K562 (cell line): ENCODE results near the gene UBE2V1. TPM values are rescaled to one million over a fixed set of nuclear protein-coding genes. Genes with fewer than 3 reads are reported as not detected.

Experiments
- ATAC-seq: fragments of 200-7000 bp; cut with Tn5 transposase; 3 replicates; pipeline ENCODE4 v1.9.1; 2020; ENCODE audit warnings: moderate library complexity
- BruUV-seq: library from RNA; stranded (reverse); fragments of 400-500 nt; replicated peaks from 2 replicates; lab custom pipeline; 2021; lab: Mats Ljungman, UMichigan
- CTCF ChIA-PET: fragments of 300-600 bp; formaldehyde crosslinking; extraction: SDS; loops from one replicate; lab custom pipeline; 2021; ENCODE audit warnings: low intra/inter-chr PET ratio; lab: Yijun Ruan, JAX
- POLR2A ChIA-PET: fragments of 300-600, 350-650 bp; sonication (Branson Sonifier 250); formaldehyde crosslinking; extraction: SDS; loops from one replicate; lab custom pipeline; 2021; ENCODE audit warnings: antibody characterized with exemption, inconsistent platforms; lab: Yijun Ruan, JAX
- DNase-seq, 4 experiments: peaks; one replicate each; pipeline versions ENCODE4 v3.0.0 to v3.0.0-alpha.2; 2011 to 2018; ENCODE audit warnings: low spot score in 3 of 4, mixed read lengths in 3 of 4; ENCODE audit errors: extremely low read depth in 1 of 4
- FAIRE-seq: peaks from 2 replicates; lab custom pipeline; 2011; peaks lifted over from hg19 to GRCh38; lab: Jason Lieb, UNC
- H2AFZ ChIP-seq: 2 replicates; pipeline ENCODE4 v1.6.0; 2011; ENCODE audit warnings: low read depth, low read length, control low read depth, inconsistent platforms
- H3K27ac ChIP-seq: fragments of 200-600 bp; 3 replicates; pipeline ENCODE4 v1.8.0; 2011; ENCODE audit warnings: low read depth, mild to moderate bottlenecking, control low read depth, inconsistent platforms, low read length, moderate library complexity, mixed read lengths; ENCODE audit errors: extremely low read depth
- H3K27me3 ChIP-seq, 2 experiments: fragments of 300-600 bp in 1 of 2; 2 replicates in 1 of 2; 3 replicates in 1 of 2; pipeline versions ENCODE4 v1.6.0 to v1.8.0; 2011; ENCODE audit warnings: inconsistent platforms in 2 of 2, low read length in 2 of 2, mild to moderate bottlenecking in 1 of 2, mixed read lengths in 1 of 2, moderate library complexity in 1 of 2; ENCODE audit not compliant: control insufficient read depth in 2 of 2, insufficient read depth in 2 of 2
- H3K36me3 ChIP-seq: fragments of 300-600 bp; 3 replicates; pipeline ENCODE4 v1.8.0; 2011; ENCODE audit warnings: mild to moderate bottlenecking, low read length, inconsistent platforms; ENCODE audit not compliant: control insufficient read depth, insufficient read depth
- H3K4me1 ChIP-seq, 2 experiments: fragments of 200-600 bp in 1 of 2; replicated peaks in 1 of 2; 2 replicates in 1 of 2; 3 replicates in 1 of 2; pipeline versions ENCODE4 v1.5.1 to v1.8.0; 2011; ENCODE audit warnings: inconsistent platforms in 2 of 2, low read length in 2 of 2, mild to moderate bottlenecking in 1 of 2, mixed read lengths in 1 of 2, moderate library complexity in 1 of 2; ENCODE audit not compliant: control insufficient read depth in 2 of 2, insufficient read depth in 2 of 2
- H3K4me2 ChIP-seq: 2 replicates; pipeline ENCODE4 v1.6.1; 2011; ENCODE audit warnings: low read length, control low read depth, inconsistent platforms, mixed read lengths; ENCODE audit not compliant: insufficient read depth
- H3K4me3 ChIP-seq: fragments of 200-600 bp; sonication (generic), shearing (Covaris generic); 2 replicates; pipeline ENCODE4 v1.5.1; 2016; ENCODE audit warnings: control low read depth, inconsistent platforms
- H3K79me2 ChIP-seq: fragments of 200-600 bp; 3 replicates; pipeline ENCODE4 v1.8.0; 2011; ENCODE audit warnings: low read length, inconsistent platforms; ENCODE audit not compliant: control insufficient read depth, insufficient read depth
- H3K9ac ChIP-seq, 2 experiments: 2 replicates each; pipeline versions ENCODE4 v1.6.0 to v1.6.1; 2011; ENCODE audit warnings: low read depth in 2 of 2, low read length in 2 of 2, control low read depth in 1 of 2, inconsistent platforms in 1 of 2, mild to moderate bottlenecking in 1 of 2, mixed read lengths in 1 of 2; ENCODE audit not compliant: insufficient read depth in 1 of 2
- H3K9me1 ChIP-seq: one replicate; pipeline ENCODE4 v1.6.0; 2011; ENCODE audit warnings: inconsistent platforms, mild to moderate bottlenecking, low read length, moderate library complexity; ENCODE audit not compliant: control insufficient read depth, insufficient read depth
- H3K9me3 ChIP-seq: replicated peaks from 2 replicates; pipeline ENCODE4 v1.5.1; 2011; ENCODE audit warnings: low read depth, low read length, inconsistent platforms; ENCODE audit not compliant: control insufficient read depth, insufficient read depth
- H4K20me1 ChIP-seq: replicated peaks from 2 replicates; pipeline ENCODE4 v1.6.1; 2011; ENCODE audit warnings: low read length, inconsistent platforms, mixed read lengths; ENCODE audit not compliant: control insufficient read depth, insufficient read depth
- ARHGAP35 ChIP-seq: fragments of 450-650 bp; IDR thresholded peaks from 2 replicates; pipeline ENCODE4 v1.6.1; 2018; ENCODE audit not compliant: partially characterized antibody
- KHSRP ChIP-seq: fragments of 450-650 bp; IDR thresholded peaks from 2 replicates; pipeline ENCODE4 v1.6.1; 2017
- LCOR ChIP-seq: sonication (generic); formaldehyde crosslinking; IDR thresholded peaks from 2 replicates; pipeline ENCODE4 v1.8.0; 2022; ENCODE audit warnings: mild to moderate bottlenecking, missing genetic modification reagents
- SUPT5H ChIP-seq: fragments of 450-650 bp; IDR thresholded peaks from 2 replicates; pipeline ENCODE4 v1.6.1; 2016
- USF1 ChIP-seq: sonication (generic); formaldehyde crosslinking; IDR thresholded peaks from 2 replicates; pipeline ENCODE4 v1.9.0; 2022; ENCODE audit warnings: mild to moderate bottlenecking, missing genetic modification reagents
- ZNF408 ChIP-seq: fragments of 250-450 bp; sonication (Bioruptor Pico); IDR thresholded peaks from 2 replicates; pipeline ENCODE4 v1.4.0; 2020; ENCODE audit warnings: low read depth, mild to moderate bottlenecking, moderate library complexity
- WGBS: fragments of 100-300 bp; shearing (Covaris generic); methylation state at CpG from one replicate; pipeline ENCODE4 v1.1.6; 2016; ENCODE audit warnings: low coverage, mixed read lengths; ENCODE audit not compliant: insufficient coverage; ENCODE audit errors: missing lambda C conversion rate; 5-methylcytosine and 5-hydroxymethylcytosine counted together
- in situ Hi-C: fragments of 300-500 bp; cut with MboI; formaldehyde crosslinking; loops from 4 replicates; pipeline ENCODE4 v1.15.0; 2018; ENCODE audit warnings: inconsistent platforms, mixed read lengths
- intact Hi-C: fragments of 100-400 bp; cut with micrococcal nuclease; formaldehyde crosslinking; loops from 2 replicates; pipeline ENCODE4 v1.14.2; 2022
- polyA plus RNA-seq, 8 experiments: library from polyadenylated mRNA; depleted of rRNA in 4 of 8; stranded (reverse) in 5 of 8; unstranded in 3 of 8; fragments of >200 nt; fragmentation: Nextera tagmentation in 2 of 8; fragmentation: Illumina TruSeq in 1 of 8; extraction: Ambion mirVana in 2 of 8; extraction: Trizol in 1 of 8; gene quantifications; 2 replicates each; pipeline versions ENCODE4 v1.2.1 to v1.2.3, GENCODE V29; 2011 to 2014; ENCODE audit warnings: inconsistent platforms in 1 of 8, missing spikeins in 1 of 8
- total RNA-seq, 7 experiments: library from RNA; depleted of rRNA in 6 of 7; stranded (reverse); fragments of >200 nt in 6 of 7; fragmentation: Illumina TruSeq in 2 of 7; extraction: Trizol in 2 of 7; gene quantifications; 2 replicates each; pipeline versions ENCODE4 v1.2.1 to v1.2.3, GENCODE V29; 2011 to 2021; ENCODE audit warnings: low replicate concordance in 1 of 7

UBE2V1 gene
- total and polyA plus RNA-seq, 9 of the 15 experiments (the other 6 are each of a cell fraction or from before 2014, with no cell fraction given): 93.0 to 357 (median 119) TPM

- Histone ChIP-seq H4K20me1 (no peaks in the 10 kb centered on the region), H3K9ac (peak overlapping the region in 1 of 2 experiments; percentile 4; a peak in 1 of 4 replicates), H3K27ac (no peak overlapping the region; the same call in 2 of the 3 replicates), H3K79me2 (no peaks in the 10 kb centered on the region), H3K36me3 (peaks cover 79% of the 10 kb centered on the region), H3K9me3 (no peaks in the 10 kb centered on the region), H3K4me3 (no peak overlapping the region), H3K4me2 (no peak overlapping the region), H3K4me1 (peaks cover 0 to 23% of the 10 kb centered on the region in 2 experiments; a peak in 3 of 5 replicates)
- ChIA-PET POLR2A (interaction anchor here (0.5 to 1.0 kb wide), 4 partner anchors 11 to 29 kb away, joined by 3 to 5 read pairs (median 3); no protein-coding TSS in a partner anchor), CTCF (no interaction called here)
- peak; percentile 37; the same call in 2 of the 3 replicates for ATAC-seq
- intact Hi-C loops (no loop called here), in situ Hi-C loops (no loop called here)
- TF ChIP-seq KHSRP: no peak
- TF ChIP-seq ARHGAP35: no peak
- TF ChIP-seq SUPT5H: 0 out of 2 replicates have a peak, but pooled peaks have one; percentile 16
- no peak for TF ChIP-seq LCOR (CRISPR knock-in tag)
- no peak for TF ChIP-seq USF1 (CRISPR knock-in tag)
- TF ChIP-seq ZNF408: no peak
- TF ChIP-seq, all 486 proteins: peak for 1
- Histone ChIP-seq H3K9me1 (peaks cover 3% of the 10 kb centered on the region), H3K27me3 (no peaks in the 10 kb centered on the region), H2AFZ (no peak overlapping the region)
- DNase-seq: no peak
- FAIRE-seq: no peak
- BruUV-seq: TSS peak; percentile 25
- WGBS: 53% methylated on average over 3 of the region's 4 CpGs
Observed at GRCh38 chr20:50126662-50127061, 13.7 kb upstream of the UBE2V1 start.
